OCI-LY7 (cell line): ENCODE measurements around the gene KCTD19. TPM values are rescaled to one million over a fixed set of nuclear protein-coding genes. Genes with fewer than 3 reads are reported as not detected.

Experiments used
- BruUV-seq: library from RNA; stranded (reverse); fragments of 400-500 nt; replicated peaks from 2 replicates; lab custom pipeline; 2021; lab: Mats Ljungman, UMichigan
- CTCF ChIA-PET: fragments of 300-600 bp; sonication (Branson Sonifier 250); formaldehyde crosslinking; loops from one replicate; lab custom pipeline; 2022; ENCODE audit warnings: antibody characterized with exemption; ENCODE audit not compliant: unreplicated experiment; lab: Charles Lee
- POLR2A ChIA-PET: fragments of 300-600 bp; sonication (Branson Sonifier 250); formaldehyde crosslinking; loops from one replicate; lab custom pipeline; 2022; ENCODE audit warnings: antibody characterized with exemption; lab: Charles Lee
- DNase-seq: peaks from one replicate; pipeline ENCODE4 v3.0.0-alpha.2; 2015; ENCODE audit warnings: low spot score
- H2AFZ ChIP-seq: fragments of 200-600 bp; sonication (generic), shearing (Covaris generic); 2 replicates; pipeline ENCODE4 v1.6.1; 2014; ENCODE audit warnings: mild to moderate bottlenecking, antibody characterized with exemption, low read length, moderate library complexity
- H3K27ac ChIP-seq: fragments of 200-600 bp; sonication (generic); 2 replicates; pipeline ENCODE4 v1.5.1; 2014; ENCODE audit warnings: mixed run types, low read depth, mild to moderate bottlenecking, moderate library complexity, low read length, inconsistent platforms; ENCODE audit not compliant: poor library complexity, severe bottlenecking
- H3K36me3 ChIP-seq: fragments of 200-600 bp; sonication (generic); 2 replicates; pipeline ENCODE4 v1.6.1; 2014; ENCODE audit warnings: mild to moderate bottlenecking, antibody characterized with exemption, low read length, moderate library complexity, mixed read lengths; ENCODE audit not compliant: insufficient read depth
- H3K4me1 ChIP-seq: fragments of 200-600 bp; sonication (generic); 2 replicates; pipeline ENCODE4 v1.5.1; 2014; ENCODE audit warnings: mild to moderate bottlenecking, low read length; ENCODE audit not compliant: insufficient read depth, poor library complexity, severe bottlenecking
- H3K4me2 ChIP-seq: fragments of 200-600 bp; sonication (generic); 2 replicates; pipeline ENCODE4 v1.6.1; 2014; ENCODE audit warnings: mild to moderate bottlenecking, low read length
- H3K4me3 ChIP-seq: fragments of 200-600 bp; sonication (generic); 2 replicates; pipeline ENCODE4 v1.5.1; 2014; ENCODE audit warnings: mild to moderate bottlenecking, low read depth, low read length; ENCODE audit not compliant: poor library complexity, severe bottlenecking
- H3K79me2 ChIP-seq: fragments of 200-600 bp; sonication (generic); 2 replicates; pipeline ENCODE4 v1.6.1; 2016; ENCODE audit warnings: low read depth, mild to moderate bottlenecking, low read length, moderate library complexity, mixed read lengths; ENCODE audit not compliant: insufficient read depth
- H3K9me2 ChIP-seq: fragments of 200-600 bp; sonication (generic); 2 replicates; pipeline ENCODE4 v1.6.1; 2016; ENCODE audit warnings: mild to moderate bottlenecking, low read length, mixed read lengths; ENCODE audit not compliant: insufficient read depth
- H3K9me3 ChIP-seq: fragments of 200-600 bp; sonication (generic); 2 replicates; pipeline ENCODE4 v1.6.1; 2014; ENCODE audit warnings: mild to moderate bottlenecking, mixed run types, low read length, mixed read lengths
- H4K20me1 ChIP-seq: fragments of 200-600 bp; sonication (generic); 2 replicates; pipeline ENCODE4 v1.6.1; 2014; ENCODE audit warnings: mild to moderate bottlenecking, antibody characterized with exemption, low read length, moderate library complexity, mixed read lengths; ENCODE audit not compliant: insufficient read depth
- EZH2phosphoT487 ChIP-seq: fragments of 200-600 bp; sonication (generic); IDR thresholded peaks from 2 replicates; pipeline ENCODE4 v1.6.1; 2018; ENCODE audit warnings: low read depth, borderline replicate concordance, mild to moderate bottlenecking, mixed run types, antibody characterized with exemption, low read length, moderate library complexity, mixed read lengths
- intact Hi-C: fragments of 100-400 bp; cut with micrococcal nuclease; formaldehyde crosslinking; loops from one replicate; pipeline ENCODE4 v1.10.0; 2022; ENCODE audit not compliant: unreplicated experiment
- total RNA-seq, 2 experiments: library from RNA; depleted of rRNA in 1 of 2; stranded (reverse); fragments of >200 nt in 1 of 2; shearing (Covaris generic) in 1 of 2; gene quantifications; 2 replicates each; pipeline ENCODE4 v1.2.3, GENCODE V29; 2014 to 2022
- TF ChIP-seq, protein P1 (sequence below): fragments of 200-600 bp; sonication (generic); conservative IDR thresholded peaks from 2 replicates; pipeline ENCODE4 v1.5.1; 2014; ENCODE audit warnings: mild to moderate bottlenecking, antibody characterized with exemption, low read length, moderate library complexity, mixed read lengths

Gene KCTD19
- total RNA-seq, 2 experiments from 2014 or later: 0.17 TPM; not detected in 1

DNA sequence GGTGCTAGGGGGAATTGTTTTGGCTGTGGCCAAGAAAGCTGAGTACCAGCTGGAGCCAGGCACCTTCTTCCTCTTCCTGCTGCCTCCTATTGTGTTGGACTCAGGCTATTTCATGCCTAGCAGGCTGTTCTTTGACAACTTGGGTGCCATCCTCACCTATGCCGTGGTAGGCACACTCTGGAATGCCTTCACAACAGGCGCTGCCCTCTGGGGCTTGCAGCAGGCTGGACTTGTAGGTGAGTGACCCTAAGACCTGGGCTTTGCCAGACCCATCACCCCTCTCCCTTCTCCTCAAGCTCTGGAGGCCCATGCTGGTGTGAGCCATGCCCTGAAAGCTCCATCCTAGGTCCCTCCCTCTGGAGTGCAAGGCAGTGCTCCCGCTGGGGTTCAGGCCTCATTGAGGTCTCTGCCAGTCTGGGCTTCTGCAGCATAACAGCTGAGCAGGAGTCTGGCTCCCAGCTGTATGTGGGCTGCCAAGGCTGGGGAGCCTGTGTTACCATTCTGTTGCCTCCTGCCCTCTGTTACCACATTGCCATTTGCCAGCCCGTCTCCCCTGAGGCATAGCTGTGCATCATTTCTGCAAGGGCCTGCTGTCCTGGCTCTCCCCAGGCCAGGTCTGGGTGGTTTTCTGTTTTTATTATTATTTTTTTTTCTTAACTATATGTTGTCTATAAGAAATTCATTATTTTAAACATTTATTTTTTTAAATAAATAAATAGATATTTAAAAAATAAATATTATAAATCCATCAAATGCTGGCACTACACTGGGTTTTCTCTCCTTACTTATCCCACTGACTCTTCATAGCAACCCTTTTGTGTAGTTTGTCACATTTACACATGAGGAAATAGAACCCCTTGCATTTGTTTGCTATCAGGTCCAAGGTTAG is 73.7 kb downstream of the KCTD19 start:
- TF ChIP-seq, protein P1, sequence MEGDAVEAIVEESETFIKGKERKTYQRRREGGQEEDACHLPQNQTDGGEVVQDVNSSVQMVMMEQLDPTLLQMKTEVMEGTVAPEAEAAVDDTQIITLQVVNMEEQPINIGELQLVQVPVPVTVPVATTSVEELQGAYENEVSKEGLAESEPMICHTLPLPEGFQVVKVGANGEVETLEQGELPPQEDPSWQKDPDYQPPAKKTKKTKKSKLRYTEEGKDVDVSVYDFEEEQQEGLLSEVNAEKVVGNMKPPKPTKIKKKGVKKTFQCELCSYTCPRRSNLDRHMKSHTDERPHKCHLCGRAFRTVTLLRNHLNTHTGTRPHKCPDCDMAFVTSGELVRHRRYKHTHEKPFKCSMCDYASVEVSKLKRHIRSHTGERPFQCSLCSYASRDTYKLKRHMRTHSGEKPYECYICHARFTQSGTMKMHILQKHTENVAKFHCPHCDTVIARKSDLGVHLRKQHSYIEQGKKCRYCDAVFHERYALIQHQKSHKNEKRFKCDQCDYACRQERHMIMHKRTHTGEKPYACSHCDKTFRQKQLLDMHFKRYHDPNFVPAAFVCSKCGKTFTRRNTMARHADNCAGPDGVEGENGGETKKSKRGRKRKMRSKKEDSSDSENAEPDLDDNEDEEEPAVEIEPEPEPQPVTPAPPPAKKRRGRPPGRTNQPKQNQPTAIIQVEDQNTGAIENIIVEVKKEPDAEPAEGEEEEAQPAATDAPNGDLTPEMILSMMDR: no peak
- TF ChIP-seq EZH2phosphoT487: no peak
- Histone ChIP-seq H4K20me1 (no peaks in the 10 kb centered on the region), H3K27ac (no peak overlapping the region), H3K4me1 (peaks cover 8% of the 10 kb centered on the region), H3K79me2 (no peaks in the 10 kb centered on the region), H3K9me3 (no peaks in the 10 kb centered on the region), H3K36me3 (no peaks in the 10 kb centered on the region), H2AFZ (no peak overlapping the region), H3K9me2 (no peaks in the 10 kb centered on the region), H3K4me2 (no peak overlapping the region), H3K4me3 (no peak overlapping the region)
- DNase-seq: no peak
- ChIA-PET CTCF (interaction anchor here (0.6 kb wide), 1 partner anchor 85 kb away, joined by 3 read pairs; no protein-coding TSS in a partner anchor), POLR2A (interaction anchor here (0.7 kb wide), 1 partner anchor 261 kb away, joined by 4 read pairs; no protein-coding TSS in a partner anchor)
- intact Hi-C loops: no loop called here
- no TSS peak for BruUV-seq

DNA sequence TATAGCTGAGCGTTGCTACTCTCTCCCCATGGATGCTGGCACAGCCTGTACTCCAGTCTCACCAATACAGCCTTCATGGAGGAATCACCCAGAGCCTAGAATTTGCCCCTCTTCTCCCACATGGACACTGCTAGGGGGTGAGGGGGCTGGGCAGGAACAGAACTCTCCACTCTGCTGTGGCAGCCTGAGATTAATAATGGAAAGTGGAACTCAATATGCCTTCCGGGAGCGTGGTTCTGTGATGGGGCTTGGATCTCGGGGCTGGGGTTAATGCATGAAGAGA is 76.6 kb downstream of the KCTD19 start:
- Histone ChIP-seq H3K27ac (no peak overlapping the region), H3K4me1 (peaks cover 28% of the 10 kb centered on the region), H4K20me1 (no peaks in the 10 kb centered on the region), H3K9me2 (no peaks in the 10 kb centered on the region), H3K36me3 (no peaks in the 10 kb centered on the region), H3K4me2 (no peak overlapping the region; the same call in 1 of the 2 replicates), H3K4me3 (no peak overlapping the region), H3K79me2 (no peaks in the 10 kb centered on the region; the same call in 1 of the 2 replicates), H3K9me3 (no peaks in the 10 kb centered on the region), H2AFZ (no peak overlapping the region)
- CTCF ChIA-PET: interaction anchor here (0.5 kb wide), 1 partner anchor 24 kb away, joined by 3 read pairs; the partner anchor contains the start of gene TMEM208
- TF ChIP-seq, protein P1: no peak
- TF ChIP-seq EZH2phosphoT487: no peak
- POLR2A ChIA-PET: interaction anchor here (0.9 to 1.7 kb wide), 2 partner anchors 24 kb away, joined by 3 to 6 read pairs; partner anchors contain the start of gene TMEM208
- DNase-seq: no peak
- BruUV-seq: no TSS peak
- intact Hi-C loops: no loop called here
